Small intestine (tissue), 7 donors: ENCODE results near the gene CERT1. TPM values are rescaled to one million over a fixed set of nuclear protein-coding genes. Genes with fewer than 3 reads are reported as not detected.

Experiments used
- DNase-seq, 2 donors: peaks; one replicate each; pipeline versions ENCODE4 v3.0.0 to v3.0.0-alpha.2; 2013
- FAIRE-seq: peaks from 2 replicates; lab custom pipeline; 2012; peaks lifted over from hg19 to GRCh38; lab: Jason Lieb, UNC
- H3K27ac ChIP-seq, 3 donors: one replicate each; pipeline ENCODE4 v1.5.1; 2013; ENCODE audit warnings: low read length in 2 of 3, mild to moderate bottlenecking in 2 of 3, control low read depth in 1 of 3, inconsistent platforms in 1 of 3, low read depth in 1 of 3, moderate library complexity in 1 of 3
- H3K27me3 ChIP-seq, 3 donors: one replicate each; pipeline ENCODE4 v1.6.1; 2013; ENCODE audit warnings: low read length in 3 of 3, inconsistent platforms in 1 of 3; ENCODE audit not compliant: control insufficient read depth in 3 of 3, insufficient read depth in 3 of 3
- H3K36me3 ChIP-seq, 3 donors: one replicate each; pipeline ENCODE4 v1.6.1; 2013; ENCODE audit warnings: low read length in 3 of 3, inconsistent platforms in 1 of 3, low read depth in 1 of 3, mild to moderate bottlenecking in 1 of 3, moderate library complexity in 1 of 3; ENCODE audit not compliant: control insufficient read depth in 3 of 3, insufficient read depth in 2 of 3
- H3K4me1 ChIP-seq, 3 donors: one replicate each; pipeline ENCODE4 v1.6.1; 2013; ENCODE audit warnings: low read length in 2 of 3, inconsistent platforms in 1 of 3, low read depth in 1 of 3, mild to moderate bottlenecking in 1 of 3, moderate library complexity in 1 of 3; ENCODE audit not compliant: control insufficient read depth in 3 of 3, insufficient read depth in 2 of 3
- H3K4me3 ChIP-seq, 3 donors: one replicate each; pipeline ENCODE4 v1.5.1; 2013; ENCODE audit warnings: low read length in 3 of 3, control low read depth in 1 of 3, inconsistent platforms in 1 of 3, low read depth in 1 of 3, mild to moderate bottlenecking in 1 of 3, moderate library complexity in 1 of 3
- H3K9me3 ChIP-seq, 2 donors: one replicate each; pipeline ENCODE4 v1.6.1; 2013; ENCODE audit warnings: low read depth in 1 of 2, low read length in 1 of 2; ENCODE audit not compliant: control insufficient read depth in 2 of 2, insufficient read depth in 1 of 2
- WGBS, 3 donors: extraction: QIAGEN DNeasy Blood & Tissue Kit; methylation state at CpG; one replicate each; pipeline ENCODE4 v1.1.7; 2013; 5-methylcytosine and 5-hydroxymethylcytosine counted together
- polyA plus RNA-seq, 4 donors: library from polyadenylated mRNA; stranded (reverse) in 3 of 4; unstranded in 1 of 4; fragments of 200-250 nt in 3 of 4; fragments of 120-200 nt in 1 of 4; gene quantifications; one replicate each; pipeline versions ENCODE4 v1.2.1 to v1.2.3, GENCODE V29; 2013
- donor health status: healthy with polysubstance abuse.
- donor health status: control.
- donor health status: control.
- donor health status: Bipolar disorder and iron deficiency.
- donor health status: healthy.

CERT1 gene
- polyA plus RNA-seq, 4 donors, result 15.1 to 45.6 (median 22.2) TPM

- DNase-seq (no peak), FAIRE-seq (no peak)
- H3K4me1 ChIP-seq, result no peaks in the 10 kb centered on the region
- H3K36me3 ChIP-seq, result peaks cover 0 to 3% (median 0%) of the 10 kb centered on the region in 3 donors
- H3K27ac ChIP-seq, result no peak overlapping the region
- no peak overlapping the region for H3K4me3 ChIP-seq
- H3K27me3 ChIP-seq, result no peaks in the 10 kb centered on the region
- WGBS, 3 donors, result 90 to 98% (median 93%) methylated on average over 3 of the region's 3 CpGs
- no peaks in the 10 kb centered on the region for H3K9me3 ChIP-seq
These were observed 40.0 kb upstream of the CERT1 start for GRCh38 chr5:75551471-75551870.

GRCh38 chr5:75550597-75550996 lies 39.2 kb upstream of the CERT1 start:
- DNase-seq (no peak), FAIRE-seq (no peak)
- Histone ChIP-seq H3K4me1 (no peaks in the 10 kb centered on the region), H3K27me3 (no peaks in the 10 kb centered on the region), H3K4me3 (no peak overlapping the region), H3K9me3 (no peaks in the 10 kb centered on the region), H3K27ac (no peak overlapping the region), H3K36me3 (peaks cover 0 to 3% (median 0%) of the 10 kb centered on the region in 3 donors)
- WGBS, 3 donors, result 98 to 100% (median 100%) methylated on average over 1 of the region's 1 CpG

- no peak for FAIRE-seq
- DNase-seq, result peak; percentile 23 to 37
These were observed 36.4 kb upstream of the CERT1 start for GRCh38 chr5:75547812-75548211.

GRCh38 chr5:75546830-75547229 lies 35.4 kb upstream of the CERT1 start:
- FAIRE-seq (no peak), DNase-seq (no peak)
- Histone ChIP-seq H3K27ac (no peak overlapping the region), H3K4me1 (no peaks in the 10 kb centered on the region), H3K36me3 (peaks cover 0 to 7% (median 0%) of the 10 kb centered on the region in 3 donors), H3K4me3 (no peak overlapping the region), H3K9me3 (no peaks in the 10 kb centered on the region), H3K27me3 (no peaks in the 10 kb centered on the region)
- 85 to 93% (median 86%) methylated on average over 6 of the region's 6 CpGs for WGBS, 3 donors

More at GRCh38 chr5:75547812-75548211, 36.4 kb upstream of the CERT1 start:
- Histone ChIP-seq H3K4me3 (no peak overlapping the region), H3K4me1 (no peaks in the 10 kb centered on the region), H3K27me3 (no peaks in the 10 kb centered on the region), H3K9me3 (no peaks in the 10 kb centered on the region), H3K27ac (no peak overlapping the region), H3K36me3 (peaks cover 0 to 7% (median 0%) of the 10 kb centered on the region in 3 donors)
- 42 to 76% (median 56%) methylated on average over 3 of the region's 3 CpGs for WGBS, 3 donors

- no peak for FAIRE-seq
These were observed 33.7 kb upstream of the CERT1 start for GRCh38 chr5:75545131-75545530.

GRCh38 chr5:75538211-75538610 lies 26.8 kb upstream of the CERT1 start:
- no peaks in the 10 kb centered on the region for H3K4me1 ChIP-seq
- H3K27ac ChIP-seq, result no peak overlapping the region
- no peak overlapping the region for H3K4me3 ChIP-seq
- no peaks in the 10 kb centered on the region for H3K27me3 ChIP-seq
- peaks cover 0 to 12% of the 10 kb centered on the region in 2 donors for H3K9me3 ChIP-seq
- DNase-seq, result no peak
- 58 to 88% (median 86%) methylated on average over 1 of the region's 1 CpG for WGBS, 3 donors
- H3K36me3 ChIP-seq, result peaks cover 0 to 18% (median 0%) of the 10 kb centered on the region in 3 donors
- FAIRE-seq, result peak; percentile 33

More at GRCh38 chr5:75545131-75545530, 33.7 kb upstream of the CERT1 start:
- DNase-seq, result no peak
- no peaks in the 10 kb centered on the region for H3K27me3 ChIP-seq
- H3K9me3 ChIP-seq, result no peaks in the 10 kb centered on the region
- 82 to 90% (median 88%) methylated on average over 2 of the region's 2 CpGs for WGBS, 3 donors
- H3K4me1 ChIP-seq, result no peaks in the 10 kb centered on the region
- peaks cover 0 to 13% (median 0%) of the 10 kb centered on the region in 3 donors for H3K36me3 ChIP-seq
- H3K4me3 ChIP-seq, result no peak overlapping the region
- no peak overlapping the region for H3K27ac ChIP-seq

- FAIRE-seq, result no peak
These were observed 25.4 kb upstream of the CERT1 start for GRCh38 chr5:75536694-75537360.

GRCh38 chr5:75536147-75536546 lies 24.7 kb upstream of the CERT1 start:
- FAIRE-seq, result no peak
- H3K27me3 ChIP-seq, result no peaks in the 10 kb centered on the region
- peaks cover 0 to 18% (median 0%) of the 10 kb centered on the region in 3 donors for H3K36me3 ChIP-seq
- H3K27ac ChIP-seq, result no peak overlapping the region
- peaks cover 0 to 12% of the 10 kb centered on the region in 2 donors for H3K9me3 ChIP-seq
- DNase-seq, result no peak
- no peak overlapping the region for H3K4me3 ChIP-seq
- no peaks in the 10 kb centered on the region for H3K4me1 ChIP-seq
- 88 to 98% (median 93%) methylated on average over 3 of the region's 3 CpGs for WGBS, 3 donors

More at GRCh38 chr5:75536694-75537360, 25.4 kb upstream of the CERT1 start:
- no peaks in the 10 kb centered on the region for H3K27me3 ChIP-seq
- no peak overlapping the region for H3K27ac ChIP-seq
- H3K4me3 ChIP-seq, result no peak overlapping the region
- DNase-seq, result no peak
- peaks cover 0 to 18% (median 0%) of the 10 kb centered on the region in 3 donors for H3K36me3 ChIP-seq
- H3K9me3 ChIP-seq, result peaks cover 0 to 12% of the 10 kb centered on the region in 2 donors
- 92 to 97% (median 92%) methylated on average over 6 of the region's 6 CpGs for WGBS, 3 donors
- no peaks in the 10 kb centered on the region for H3K4me1 ChIP-seq
